ENCODE measurements around the gene CYBC1. TPM values are rescaled to one million over a fixed set of nuclear protein-coding genes. Genes with fewer than 3 reads are reported as not detected.
A peak's percentile ranks its signal among the peaks of the same experiment; 100 is the strongest.
"Not testable (repeated sequence)": the region's sequence is repeated elsewhere in the genome, so short reads cannot be mapped to it uniquely, and the experiment has no call there.

Gene CYBC1
- total and polyA plus RNA-seq, 3 donors from 2014 or later = 46.3 to 88.2 (median 61.1) TPM

DNA sequence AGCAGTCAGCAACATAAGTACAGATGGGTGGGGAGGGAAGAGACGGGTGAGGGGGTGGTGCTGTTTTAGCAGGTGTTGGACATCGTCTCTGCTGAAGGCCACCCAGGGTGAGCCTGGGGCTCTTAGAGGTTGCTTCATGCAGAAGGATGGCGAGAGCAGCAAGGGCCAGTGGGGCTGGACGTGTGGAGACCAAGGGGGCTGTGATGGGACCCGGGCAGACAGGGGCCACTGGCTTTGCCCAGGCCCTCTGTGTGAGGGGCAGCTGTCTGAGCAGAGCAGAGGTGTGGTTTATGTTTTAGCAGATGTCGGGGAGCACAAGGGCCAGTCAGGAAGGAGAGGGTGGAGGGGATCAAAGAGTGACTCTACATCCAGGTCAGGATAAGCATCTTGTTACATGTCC, 12.8 kb upstream of the CYBC1 start:
- DNase-seq = no peak
- Histone ChIP-seq H3K4me3 (no peak overlapping the region), H3K27ac (no peak overlapping the region), H3K27me3 (no peaks in the 10 kb centered on the region), H3K9me3 (no peaks in the 10 kb centered on the region), H3K36me3 (ENCODE audit: low read depth, missing control alignments) (peaks cover 3% of the 10 kb centered on the region), H3K4me1 (peaks cover 10% of the 10 kb centered on the region)
- 81 to 90% methylated on average over 6 of the region's 6 CpGs for WGBS, 2 donors
- no peak for TF ChIP-seq POLR2A (IDR thresholded peaks at IDR 0.05)
- TF ChIP-seq, protein P1, sequence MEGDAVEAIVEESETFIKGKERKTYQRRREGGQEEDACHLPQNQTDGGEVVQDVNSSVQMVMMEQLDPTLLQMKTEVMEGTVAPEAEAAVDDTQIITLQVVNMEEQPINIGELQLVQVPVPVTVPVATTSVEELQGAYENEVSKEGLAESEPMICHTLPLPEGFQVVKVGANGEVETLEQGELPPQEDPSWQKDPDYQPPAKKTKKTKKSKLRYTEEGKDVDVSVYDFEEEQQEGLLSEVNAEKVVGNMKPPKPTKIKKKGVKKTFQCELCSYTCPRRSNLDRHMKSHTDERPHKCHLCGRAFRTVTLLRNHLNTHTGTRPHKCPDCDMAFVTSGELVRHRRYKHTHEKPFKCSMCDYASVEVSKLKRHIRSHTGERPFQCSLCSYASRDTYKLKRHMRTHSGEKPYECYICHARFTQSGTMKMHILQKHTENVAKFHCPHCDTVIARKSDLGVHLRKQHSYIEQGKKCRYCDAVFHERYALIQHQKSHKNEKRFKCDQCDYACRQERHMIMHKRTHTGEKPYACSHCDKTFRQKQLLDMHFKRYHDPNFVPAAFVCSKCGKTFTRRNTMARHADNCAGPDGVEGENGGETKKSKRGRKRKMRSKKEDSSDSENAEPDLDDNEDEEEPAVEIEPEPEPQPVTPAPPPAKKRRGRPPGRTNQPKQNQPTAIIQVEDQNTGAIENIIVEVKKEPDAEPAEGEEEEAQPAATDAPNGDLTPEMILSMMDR (IDR thresholded peaks at IDR 0.05) = no peak
- intact Hi-C loops (cut with DNase I; ENCODE audit: low total_unique reads) = no loop called here

- H3K27ac ChIP-seq = no peak overlapping the region
- 67 to 69% methylated on average over 7 to 10 of the region's 10 CpGs for WGBS, 2 donors
- no peaks in the 10 kb centered on the region for H3K27me3 ChIP-seq
- peaks cover 3% of the 10 kb centered on the region for H3K36me3 ChIP-seq (ENCODE audit: low read depth, missing control alignments)
- H3K4me3 ChIP-seq = no peak overlapping the region
- H3K4me1 ChIP-seq = peaks cover 19% of the 10 kb centered on the region
- no peaks in the 10 kb centered on the region for H3K9me3 ChIP-seq
- TF ChIP-seq, protein P1 (IDR thresholded peaks at IDR 0.05) = no peak
- TF ChIP-seq POLR2A (IDR thresholded peaks at IDR 0.05) = no peak
- DNase-seq = no peak
- intact Hi-C loops (cut with DNase I; ENCODE audit: low total_unique reads) = no loop called here
Measured at GRCh38 chr17:82461827-82462524, 11.4 kb upstream of the CYBC1 start.

DNA sequence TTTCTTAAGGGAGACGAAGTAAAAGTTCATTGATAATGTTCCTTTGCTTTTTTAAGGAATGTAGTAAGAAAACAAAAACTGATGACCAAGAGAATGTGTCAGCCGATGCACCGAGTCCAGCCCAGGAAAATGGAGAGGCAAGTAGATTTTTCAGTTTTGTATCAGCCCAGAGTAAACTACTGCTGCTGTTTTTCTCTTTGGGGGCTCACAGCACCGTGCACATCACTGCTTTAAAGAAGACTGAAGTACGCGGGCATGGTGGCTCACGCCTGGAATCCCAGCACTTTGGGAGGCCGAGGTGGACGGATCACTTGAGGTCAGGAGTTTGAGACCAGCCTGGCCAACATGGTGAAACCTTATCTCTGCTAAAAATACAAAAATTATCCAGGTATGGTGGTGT, 9.4 kb upstream of the CYBC1 start:
- WGBS, 2 donors = 68 to 84% methylated on average over 8 to 9 of the region's 9 CpGs
- H3K4me3 ChIP-seq; H3K27me3 ChIP-seq; DNase-seq; H3K27ac ChIP-seq; intact Hi-C loops (cut with DNase I; ENCODE audit: low total_unique reads); H3K36me3 ChIP-seq (ENCODE audit: low read depth, missing control alignments); H3K9me3 ChIP-seq: not testable (repeated sequence)
- peaks cover 33% of the 10 kb centered on the region for H3K4me1 ChIP-seq

DNA sequence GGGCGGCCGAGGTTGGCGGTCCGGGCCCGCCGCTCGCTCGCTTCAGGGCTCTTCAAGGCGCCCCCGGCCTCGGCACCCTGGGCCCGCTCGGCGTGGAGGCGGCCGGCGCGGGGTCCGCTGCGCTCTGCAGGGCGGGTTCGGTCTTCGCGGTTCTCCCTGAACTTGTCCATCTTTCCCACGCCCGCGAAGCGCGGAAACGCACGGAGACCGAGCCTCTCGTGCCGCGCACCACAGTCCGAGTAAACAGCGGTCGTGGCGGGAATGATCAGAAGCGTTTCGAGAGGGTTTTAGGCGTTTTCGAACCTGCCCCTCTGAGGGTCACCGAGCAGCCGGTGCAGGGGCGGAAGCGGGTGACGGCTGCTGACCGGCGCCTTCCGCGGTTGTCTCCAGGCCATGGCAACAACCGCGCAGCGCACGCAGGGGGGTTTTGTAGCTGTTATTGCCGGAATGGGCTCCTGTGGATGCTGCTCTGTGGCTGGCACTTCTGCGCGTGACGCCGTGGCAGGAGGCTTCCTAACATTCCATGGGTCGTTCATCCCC, 8.4 kb upstream of the CYBC1 start:
- no peaks in the 10 kb centered on the region for H3K9me3 ChIP-seq
- 1 to 2% methylated on average over 24 to 55 of the region's 62 CpGs for WGBS, 2 donors
- H3K27me3 ChIP-seq = no peaks in the 10 kb centered on the region
- peak overlapping the region; percentile 100 for H3K27ac ChIP-seq
- H3K4me1 ChIP-seq = peaks cover 33% of the 10 kb centered on the region
- H3K36me3 ChIP-seq (ENCODE audit: low read depth, missing control alignments) = no peaks in the 10 kb centered on the region
- H3K4me3 ChIP-seq = peak overlapping the region; percentile 82 to 96
- TF ChIP-seq, protein P1 (IDR thresholded peaks at IDR 0.05) = no peak
- no peak for TF ChIP-seq POLR2A (IDR thresholded peaks at IDR 0.05)
- intact Hi-C loops (cut with DNase I; ENCODE audit: low total_unique reads) = no loop called here
- DNase-seq = no peak

DNA sequence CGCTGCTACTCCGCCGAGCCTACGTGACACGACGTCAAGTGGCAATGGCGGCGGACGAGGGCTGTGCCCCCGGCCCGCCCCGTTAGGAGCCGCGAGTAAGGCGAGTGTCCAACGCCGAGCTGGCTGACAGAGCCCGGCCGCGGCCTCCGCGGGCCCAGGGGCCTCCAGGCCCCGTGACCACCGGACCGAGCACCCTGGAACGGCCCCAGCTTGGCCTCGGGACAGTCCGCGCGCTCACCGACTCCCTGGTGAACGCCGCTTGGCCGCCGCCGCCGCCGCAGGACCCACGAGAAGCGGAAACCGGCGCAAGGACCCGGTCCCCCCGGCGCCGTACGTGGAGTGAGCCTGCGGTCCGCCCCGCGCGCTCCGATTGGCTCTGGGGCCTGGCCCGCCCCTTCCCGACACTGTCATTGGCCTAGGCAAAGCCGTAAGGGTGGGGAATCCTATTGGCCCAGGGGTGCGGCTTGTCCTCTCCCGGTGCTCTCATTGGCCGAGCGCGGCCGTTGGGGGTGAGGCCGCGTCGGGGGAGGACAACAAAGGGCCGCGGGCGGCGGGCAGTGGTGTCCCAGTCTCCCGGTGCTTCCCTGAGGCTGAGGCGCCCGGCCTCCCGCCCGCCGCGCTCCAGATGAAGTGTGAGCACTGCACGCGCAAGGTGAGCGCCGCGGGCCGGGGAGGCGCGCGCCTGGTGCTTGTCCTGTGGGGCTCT, 7.8 kb upstream of the CYBC1 start, which contains the start of gene NARF:
Gene NARF (plus strand): TSS at position 563 of the 706 bp plus-strand sequence. CDS start 63 bp downstream, at position 626.
- H3K9me3 ChIP-seq = no peaks in the 10 kb centered on the region
- H3K27ac ChIP-seq = peak within 1 kb of the TSS; percentile 100
- 0% methylated on average over 8 to 52 of the region's 85 CpGs for WGBS, 2 donors
- no peaks in the 10 kb centered on the region for H3K36me3 ChIP-seq (ENCODE audit: low read depth, missing control alignments)
- TF ChIP-seq, protein P1 (IDR thresholded peaks at IDR 0.05) = no peak
- TF ChIP-seq POLR2A (IDR thresholded peaks at IDR 0.05) = peak; percentile 80
- peak; percentile 99 for DNase-seq
- H3K4me3 ChIP-seq = peak within 1 kb of the TSS; percentile 82 to 96
- intact Hi-C loops (cut with DNase I; ENCODE audit: low total_unique reads) = no loop called here
- H3K4me1 ChIP-seq = peaks cover 33% of the 10 kb centered on the region
- H3K27me3 ChIP-seq = no peaks in the 10 kb centered on the region

All from testis (tissue), 3 donors.